Measurements from ENCODE around the gene AFAP1L2. TPM values are rescaled to one million over a fixed set of nuclear protein-coding genes. Genes with fewer than 3 reads are reported as not detected.

The AFAP1L2 gene
- total RNA-seq, 3 donors from 2014 or later: 6.7 to 23.4 (median 11.6) TPM

- intact Hi-C loops (cut with DNase I, micrococcal nuclease): no loop called here
- no peak for TF ChIP-seq CTCF (IDR thresholded peaks at IDR 0.05)
- DNase-seq (no peak), ATAC-seq (no peak)
- no peaks in the 10 kb centered on the region for H3K36me3 ChIP-seq (ENCODE audit: low read depth)
- peaks cover 19% of the 10 kb centered on the region for H3K9me3 ChIP-seq
- H3K4me3 ChIP-seq: no peak overlapping the region
- H3K4me1 ChIP-seq (ENCODE audit: low read depth): no peaks in the 10 kb centered on the region
Measured at GRCh38 chr10:114294549-114294948, 109.8 kb downstream of the AFAP1L2 start.

GRCh38 chr10:114293075-114293474, 111.2 kb downstream of the AFAP1L2 start:
- no peak for TF ChIP-seq CTCF (IDR thresholded peaks at IDR 0.05)
- H3K9me3 ChIP-seq: peaks cover 19% of the 10 kb centered on the region
- DNase-seq: no peak
- no peaks in the 10 kb centered on the region for H3K4me1 ChIP-seq (ENCODE audit: low read depth)
- ATAC-seq: no peak
- intact Hi-C loops (cut with DNase I, micrococcal nuclease): no loop called here
- no peak overlapping the region for H3K4me3 ChIP-seq
- H3K36me3 ChIP-seq (ENCODE audit: low read depth): no peaks in the 10 kb centered on the region

- DNase-seq (no peak), ATAC-seq (no peak)
- peaks cover 18% of the 10 kb centered on the region for H3K9me3 ChIP-seq
- no peaks in the 10 kb centered on the region for H3K36me3 ChIP-seq (ENCODE audit: low read depth)
- no peaks in the 10 kb centered on the region for H3K4me1 ChIP-seq (ENCODE audit: low read depth)
- no peak overlapping the region for H3K4me3 ChIP-seq
- no peak for TF ChIP-seq CTCF (IDR thresholded peaks at IDR 0.05)
- intact Hi-C loops (cut with DNase I, micrococcal nuclease): no loop called here
Measured at GRCh38 chr10:114291516-114291915, 112.8 kb downstream of the AFAP1L2 start.

- peaks cover 14% of the 10 kb centered on the region for H3K9me3 ChIP-seq
- no peak overlapping the region for H3K4me3 ChIP-seq
- no peaks in the 10 kb centered on the region for H3K36me3 ChIP-seq (ENCODE audit: low read depth)
- H3K4me1 ChIP-seq (ENCODE audit: low read depth): no peaks in the 10 kb centered on the region
- no peak for TF ChIP-seq CTCF (IDR thresholded peaks at IDR 0.05)
- intact Hi-C loops (cut with DNase I, micrococcal nuclease): no loop called here
- no peak for ATAC-seq
- DNase-seq: no peak
Measured at GRCh38 chr10:114291076-114291475, 113.2 kb downstream of the AFAP1L2 start.

GRCh38 chr10:114290038-114290437, 114.3 kb downstream of the AFAP1L2 start:
- Histone ChIP-seq H3K9me3 (peaks cover 4% of the 10 kb centered on the region), H3K36me3 (ENCODE audit: low read depth) (no peaks in the 10 kb centered on the region), H3K4me1 (ENCODE audit: low read depth) (no peaks in the 10 kb centered on the region), H3K4me3 (no peak overlapping the region)
- intact Hi-C loops (cut with DNase I, micrococcal nuclease): no loop called here
- no peak for TF ChIP-seq CTCF (IDR thresholded peaks at IDR 0.05)
- DNase-seq (no peak), ATAC-seq (no peak)

- ATAC-seq (no peak), DNase-seq (no peak)
- no peaks in the 10 kb centered on the region for H3K9me3 ChIP-seq
- intact Hi-C loops (cut with DNase I, micrococcal nuclease): no loop called here
- H3K4me3 ChIP-seq: no peak overlapping the region
- no peaks in the 10 kb centered on the region for H3K36me3 ChIP-seq (ENCODE audit: low read depth)
- no peaks in the 10 kb centered on the region for H3K4me1 ChIP-seq (ENCODE audit: low read depth)
- TF ChIP-seq CTCF (IDR thresholded peaks at IDR 0.05): no peak
Measured at GRCh38 chr10:114289096-114289436, 115.2 kb downstream of the AFAP1L2 start.
